Glutamatergic neuron (in vitro differentiated cells): ENCODE data around the gene F13A1. TPM values are rescaled to one million over a fixed set of nuclear protein-coding genes. Genes with fewer than 3 reads are reported as not detected.

Source experiments
- DNase-seq: peaks from one replicate; pipeline ENCODE4 v3.0.0; 2022
- H3K27ac Mint-ChIP-seq: one replicate; pipeline ENCODE4 v1.8.0; 2020; ENCODE audit warnings: mild to moderate bottlenecking, mixed read lengths, inconsistent platforms; ENCODE audit not compliant: unreplicated experiment
- H3K27me3 Mint-ChIP-seq: one replicate; pipeline ENCODE4 v1.8.0; 2020; ENCODE audit warnings: mild to moderate bottlenecking, moderate library complexity, mixed read lengths, inconsistent platforms; ENCODE audit not compliant: unreplicated experiment
- H3K36me3 Mint-ChIP-seq: one replicate; pipeline ENCODE4 v1.8.0; 2020; ENCODE audit warnings: mild to moderate bottlenecking, mixed read lengths, inconsistent platforms; ENCODE audit not compliant: unreplicated experiment
- H3K4me1 Mint-ChIP-seq: one replicate; pipeline ENCODE4 v1.8.0; 2020; ENCODE audit warnings: mild to moderate bottlenecking, low read depth, mixed read lengths, inconsistent platforms; ENCODE audit not compliant: unreplicated experiment
- H3K4me3 Mint-ChIP-seq: one replicate; pipeline ENCODE4 v1.8.0; 2020; ENCODE audit warnings: mild to moderate bottlenecking, mixed read lengths, inconsistent platforms; ENCODE audit not compliant: unreplicated experiment
- H3K9me3 Mint-ChIP-seq: one replicate; pipeline ENCODE4 v1.8.0; 2020; ENCODE audit warnings: mild to moderate bottlenecking, moderate library complexity, mixed read lengths, inconsistent platforms; ENCODE audit not compliant: unreplicated experiment
- total RNA-seq: library from RNA; stranded (reverse); fragmentation: NEBNext Ultra II Directional; extraction: Animal tissue kit (Norgen Biotek cat#: 25700); gene quantifications from one replicate; pipeline ENCODE4 v1.2.1, GENCODE V29; 2021; ENCODE audit not compliant: unreplicated experiment
- TF ChIP-seq, protein P1 (sequence below): fragments of 200-600 bp; sonication (generic); IDR thresholded peaks from one replicate; pipeline ENCODE4 v1.5.0; 2021; ENCODE audit not compliant: partially characterized antibody, unreplicated experiment

Gene F13A1
- total RNA-seq, 1 donor from 2014 or later, result not detected

GRCh38 chr6:6270948-6271535 is 49.4 kb downstream of the F13A1 start:
- H3K27me3 Mint-ChIP-seq, result peaks cover 2% of the 10 kb centered on the region
- TF ChIP-seq, protein P1, sequence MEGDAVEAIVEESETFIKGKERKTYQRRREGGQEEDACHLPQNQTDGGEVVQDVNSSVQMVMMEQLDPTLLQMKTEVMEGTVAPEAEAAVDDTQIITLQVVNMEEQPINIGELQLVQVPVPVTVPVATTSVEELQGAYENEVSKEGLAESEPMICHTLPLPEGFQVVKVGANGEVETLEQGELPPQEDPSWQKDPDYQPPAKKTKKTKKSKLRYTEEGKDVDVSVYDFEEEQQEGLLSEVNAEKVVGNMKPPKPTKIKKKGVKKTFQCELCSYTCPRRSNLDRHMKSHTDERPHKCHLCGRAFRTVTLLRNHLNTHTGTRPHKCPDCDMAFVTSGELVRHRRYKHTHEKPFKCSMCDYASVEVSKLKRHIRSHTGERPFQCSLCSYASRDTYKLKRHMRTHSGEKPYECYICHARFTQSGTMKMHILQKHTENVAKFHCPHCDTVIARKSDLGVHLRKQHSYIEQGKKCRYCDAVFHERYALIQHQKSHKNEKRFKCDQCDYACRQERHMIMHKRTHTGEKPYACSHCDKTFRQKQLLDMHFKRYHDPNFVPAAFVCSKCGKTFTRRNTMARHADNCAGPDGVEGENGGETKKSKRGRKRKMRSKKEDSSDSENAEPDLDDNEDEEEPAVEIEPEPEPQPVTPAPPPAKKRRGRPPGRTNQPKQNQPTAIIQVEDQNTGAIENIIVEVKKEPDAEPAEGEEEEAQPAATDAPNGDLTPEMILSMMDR, result no peak
- H3K36me3 Mint-ChIP-seq, result no peaks in the 10 kb centered on the region
- DNase-seq, result no peak
- H3K4me1 Mint-ChIP-seq, result no peaks in the 10 kb centered on the region
- no peak overlapping the region for H3K27ac Mint-ChIP-seq
- H3K4me3 Mint-ChIP-seq, result no peak overlapping the region
- peaks cover 1% of the 10 kb centered on the region for H3K9me3 Mint-ChIP-seq

GRCh38 chr6:6260196-6260722 is 60.2 kb downstream of the F13A1 start:
- Mint-ChIP-seq H3K4me1 (no peaks in the 10 kb centered on the region), H3K4me3 (no peak overlapping the region), H3K27me3 (peaks cover 3% of the 10 kb centered on the region), H3K9me3 (no peaks in the 10 kb centered on the region), H3K36me3 (peaks cover 12% of the 10 kb centered on the region), H3K27ac (no peak overlapping the region)
- DNase-seq, result no peak
- TF ChIP-seq, protein P1, result no peak

DNA sequence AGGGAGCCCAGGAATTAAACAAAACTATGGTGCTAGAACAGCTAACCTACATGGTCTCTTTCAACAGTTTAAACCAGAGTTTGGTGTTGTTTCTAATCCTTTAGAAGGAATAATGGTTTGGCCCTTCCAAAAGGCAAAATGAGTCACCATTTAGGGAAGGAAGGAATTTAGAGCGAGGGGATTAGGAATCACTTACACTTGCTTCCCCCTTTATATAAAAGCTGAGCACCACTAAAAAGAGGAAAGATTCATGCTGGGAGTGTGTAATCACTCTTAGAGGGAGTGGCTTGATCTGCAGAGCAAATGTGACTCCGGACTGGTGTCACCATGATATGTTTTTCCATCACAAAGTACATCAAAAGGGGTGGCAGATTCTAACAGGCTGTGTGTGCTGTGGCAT is 63.6 kb downstream of the F13A1 start:
- TF ChIP-seq, protein P1, result no peak
- Mint-ChIP-seq H3K27ac (no peak overlapping the region), H3K27me3 (peaks cover 2% of the 10 kb centered on the region), H3K4me1 (peaks cover 6% of the 10 kb centered on the region), H3K4me3 (no peak overlapping the region), H3K9me3 (no peaks in the 10 kb centered on the region), H3K36me3 (no peaks in the 10 kb centered on the region)
- DNase-seq, result no peak

GRCh38 chr6:6256259-6256658 is 64.2 kb downstream of the F13A1 start:
- Mint-ChIP-seq H3K4me3 (no peak overlapping the region), H3K27me3 (peaks cover 2% of the 10 kb centered on the region), H3K27ac (no peak overlapping the region), H3K4me1 (peaks cover 6% of the 10 kb centered on the region), H3K36me3 (no peaks in the 10 kb centered on the region), H3K9me3 (no peaks in the 10 kb centered on the region)
- TF ChIP-seq, protein P1, result no peak
- no peak for DNase-seq

DNA sequence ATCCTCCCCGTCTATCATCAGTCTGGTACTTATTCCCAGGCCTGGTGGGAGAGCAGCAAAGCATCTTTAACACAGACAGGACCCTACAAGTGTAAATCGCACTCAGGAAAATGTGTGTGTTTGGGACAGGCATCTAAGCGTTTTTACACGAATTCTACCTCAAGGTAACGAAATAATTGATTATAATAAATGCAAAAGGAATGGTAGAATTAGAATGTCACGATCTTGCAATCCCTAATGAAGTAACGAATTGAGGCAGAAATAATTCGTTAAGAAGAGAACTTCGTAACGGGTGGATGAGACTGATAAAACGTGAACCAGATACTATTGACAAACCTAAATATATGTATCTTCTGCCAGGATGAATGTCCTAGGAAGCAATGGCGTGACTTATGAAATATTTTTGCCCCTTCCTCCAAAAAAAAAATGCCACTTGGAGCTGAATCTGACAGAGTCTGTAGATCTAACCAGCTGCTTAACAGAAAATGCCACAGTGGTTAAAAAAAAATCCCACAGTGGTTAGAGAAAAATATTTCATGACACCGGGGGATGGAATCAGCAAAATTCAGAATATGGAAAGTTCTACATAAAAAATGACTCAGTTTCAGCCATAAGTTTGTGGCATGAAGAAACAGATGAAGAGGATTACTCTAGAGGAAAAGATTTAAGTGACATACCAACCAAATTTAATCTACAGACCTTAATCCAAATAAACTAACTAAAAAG is 68.7 kb downstream of the F13A1 start:
- TF ChIP-seq, protein P1, result no peak
- Mint-ChIP-seq H3K4me3 (no peak overlapping the region), H3K9me3 (no peaks in the 10 kb centered on the region), H3K36me3 (no peaks in the 10 kb centered on the region), H3K27me3 (no peaks in the 10 kb centered on the region), H3K4me1 (peaks cover 7% of the 10 kb centered on the region), H3K27ac (no peak overlapping the region)
- no peak for DNase-seq
